GM12892 (cell line): Measurements from ENCODE around the gene ZBTB16.

Experiments
- POLR2A ChIP-seq: IDR thresholded peaks from 2 replicates; pipeline ENCODE4 v1.6.1; 2011; ENCODE audit warnings: low read depth, low read length, control low read depth
- TAF1 ChIP-seq: IDR thresholded peaks from 2 replicates; pipeline ENCODE4 v1.6.1; 2011; ENCODE audit warnings: low read depth, mild to moderate bottlenecking, control low read depth, low read length, borderline replicate concordance

DNA sequence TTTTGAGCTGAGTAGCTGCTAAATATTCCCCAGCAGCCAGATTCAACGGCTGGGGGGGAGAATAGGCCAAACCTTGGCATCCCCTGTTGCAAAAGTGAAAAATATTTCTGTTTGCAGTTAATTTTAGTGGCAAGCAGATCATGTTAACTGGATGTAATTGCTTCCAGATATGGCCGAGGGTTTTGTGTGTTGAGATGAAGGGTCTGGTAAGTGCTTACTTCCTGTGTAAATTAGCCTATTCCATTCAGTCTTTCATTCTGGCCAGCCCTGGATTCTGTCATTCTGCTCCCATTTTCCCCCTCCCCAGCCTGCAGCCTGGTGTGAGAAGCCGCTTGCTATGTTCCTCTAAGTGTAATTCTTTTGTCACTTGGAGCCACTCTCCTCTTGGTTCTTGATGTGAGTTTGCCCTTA lies 17.4 kb downstream of the ZBTB16 start:
- no peak for TF ChIP-seq POLR2A
- TF ChIP-seq TAF1 = no peak
